DOHH2 (cell line): ENCODE data around the gene MB.

Experiments used
- H3F3A ChIP-seq: fragments of 200-600 bp; sonication (generic), shearing (Covaris generic); 2 replicates; pipeline ENCODE4 v1.6.0; 2016; ENCODE audit warnings: antibody characterized with exemption, mild to moderate bottlenecking; ENCODE audit not compliant: control insufficient read depth, insufficient read depth
- H3K27ac ChIP-seq: fragments of 200-600 bp; sonication (generic); 2 replicates; pipeline ENCODE4 v1.5.1; 2014; ENCODE audit warnings: low read depth, mild to moderate bottlenecking, low read length, moderate library complexity
- H3K27me3 ChIP-seq: fragments of 200-600 bp; sonication (generic); 2 replicates; pipeline ENCODE4 v1.6.1; 2014; ENCODE audit warnings: mild to moderate bottlenecking, low read length, mixed read lengths; ENCODE audit not compliant: control insufficient read depth
- H3K36me3 ChIP-seq: fragments of 200-600 bp; sonication (generic); 2 replicates; pipeline ENCODE4 v1.6.1; 2014; ENCODE audit warnings: mild to moderate bottlenecking, low read length, moderate library complexity, mixed read lengths; ENCODE audit not compliant: control insufficient read depth
- H3K4me1 ChIP-seq: fragments of 200-600 bp; sonication (generic); 2 replicates; pipeline ENCODE4 v1.6.1; 2014; ENCODE audit warnings: mild to moderate bottlenecking, low read length, mixed read lengths; ENCODE audit not compliant: control insufficient read depth
- H3K4me2 ChIP-seq: fragments of 200-600 bp; sonication (generic); 2 replicates; pipeline ENCODE4 v1.6.0; 2014; ENCODE audit warnings: mild to moderate bottlenecking, low read length, moderate library complexity
- H3K4me3 ChIP-seq: fragments of 200-600 bp; sonication (generic); 2 replicates; pipeline ENCODE4 v1.5.1; 2014; ENCODE audit warnings: mild to moderate bottlenecking, low read length, mixed read lengths
- H3K79me2 ChIP-seq: fragments of 200-600 bp; sonication (generic); 2 replicates; pipeline ENCODE4 v1.6.1; 2014; ENCODE audit warnings: mild to moderate bottlenecking, low read length, mixed read lengths; ENCODE audit not compliant: control insufficient read depth
- H3K9me2 ChIP-seq: fragments of 200-600 bp; sonication (generic); replicated peaks from 2 replicates; pipeline ENCODE4 v1.6.1; 2014; ENCODE audit warnings: mild to moderate bottlenecking, low read length, mixed read lengths; ENCODE audit not compliant: control insufficient read depth
- H3K9me3 ChIP-seq: fragments of 200-600 bp; sonication (generic); 2 replicates; pipeline ENCODE4 v1.6.1; 2014; ENCODE audit warnings: antibody characterized with exemption, low read length, mixed read lengths; ENCODE audit not compliant: control insufficient read depth, insufficient read depth
- H4K20me1 ChIP-seq: fragments of 200-600 bp; sonication (generic); 2 replicates; pipeline ENCODE4 v1.6.0; 2014; ENCODE audit warnings: low read depth, mild to moderate bottlenecking, antibody characterized with exemption, low read length, moderate library complexity; ENCODE audit not compliant: control insufficient read depth, insufficient read depth
- EZH2phosphoT487 ChIP-seq: fragments of 200-600 bp; sonication (generic); IDR thresholded peaks from 2 replicates; pipeline ENCODE4 v1.6.1; 2017; ENCODE audit warnings: borderline replicate concordance, mild to moderate bottlenecking, antibody characterized with exemption, low read length, moderate library complexity, mixed read lengths
- TF ChIP-seq, protein P1 (sequence below): fragments of 200-600 bp; sonication (generic); IDR thresholded peaks from one replicate; pipeline ENCODE4 v1.5.1; 2014; ENCODE audit warnings: antibody characterized with exemption, mild to moderate bottlenecking, low read depth, low read length; ENCODE audit not compliant: poor library complexity, severe bottlenecking

MB gene

DNA sequence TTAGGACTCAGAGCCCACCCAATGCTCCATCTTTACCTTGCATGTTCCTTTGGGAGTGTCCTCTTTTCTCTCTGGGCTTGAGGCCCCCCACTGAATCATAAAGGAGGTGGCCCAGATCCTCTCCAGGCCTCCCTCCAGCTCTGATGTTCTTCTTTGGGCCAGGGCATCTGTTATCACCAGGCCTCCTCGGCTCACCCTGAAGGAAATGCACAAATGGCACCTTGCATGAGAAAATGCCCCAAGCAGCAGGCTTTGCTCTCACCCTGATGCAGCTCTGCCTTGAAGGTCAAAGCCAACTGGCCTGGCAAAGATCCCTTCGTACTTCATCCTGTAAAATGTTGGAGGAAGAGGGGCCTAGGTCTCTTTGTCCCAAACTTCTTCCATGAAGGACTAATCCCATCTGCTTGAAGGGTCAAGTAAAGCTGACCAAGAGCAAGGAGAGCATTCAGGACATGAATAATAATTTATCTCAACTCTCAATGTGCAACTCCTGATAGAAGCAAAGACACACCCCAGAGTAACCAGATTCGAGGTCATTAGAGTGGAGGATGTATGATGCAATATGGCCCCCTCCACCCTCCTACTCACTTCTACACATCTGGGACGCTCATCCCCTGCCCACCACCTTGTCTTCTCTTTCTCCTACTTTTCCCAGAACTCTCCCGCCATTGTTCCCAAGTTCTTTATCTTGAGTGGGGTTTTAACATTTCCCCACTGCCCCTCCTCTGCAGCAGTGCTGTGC is 40.6 kb upstream of the MB start:
- H3K36me3 ChIP-seq, result peaks cover 72% of the 10 kb centered on the region
- no peaks in the 10 kb centered on the region for H3K9me2 ChIP-seq
- H3K27ac ChIP-seq, result no peak overlapping the region
- H3K4me2 ChIP-seq, result no peak overlapping the region
- no peaks in the 10 kb centered on the region for H4K20me1 ChIP-seq
- H3F3A ChIP-seq, result peaks cover 22% of the 10 kb centered on the region
- TF ChIP-seq EZH2phosphoT487, result no peak
- TF ChIP-seq, protein P1, sequence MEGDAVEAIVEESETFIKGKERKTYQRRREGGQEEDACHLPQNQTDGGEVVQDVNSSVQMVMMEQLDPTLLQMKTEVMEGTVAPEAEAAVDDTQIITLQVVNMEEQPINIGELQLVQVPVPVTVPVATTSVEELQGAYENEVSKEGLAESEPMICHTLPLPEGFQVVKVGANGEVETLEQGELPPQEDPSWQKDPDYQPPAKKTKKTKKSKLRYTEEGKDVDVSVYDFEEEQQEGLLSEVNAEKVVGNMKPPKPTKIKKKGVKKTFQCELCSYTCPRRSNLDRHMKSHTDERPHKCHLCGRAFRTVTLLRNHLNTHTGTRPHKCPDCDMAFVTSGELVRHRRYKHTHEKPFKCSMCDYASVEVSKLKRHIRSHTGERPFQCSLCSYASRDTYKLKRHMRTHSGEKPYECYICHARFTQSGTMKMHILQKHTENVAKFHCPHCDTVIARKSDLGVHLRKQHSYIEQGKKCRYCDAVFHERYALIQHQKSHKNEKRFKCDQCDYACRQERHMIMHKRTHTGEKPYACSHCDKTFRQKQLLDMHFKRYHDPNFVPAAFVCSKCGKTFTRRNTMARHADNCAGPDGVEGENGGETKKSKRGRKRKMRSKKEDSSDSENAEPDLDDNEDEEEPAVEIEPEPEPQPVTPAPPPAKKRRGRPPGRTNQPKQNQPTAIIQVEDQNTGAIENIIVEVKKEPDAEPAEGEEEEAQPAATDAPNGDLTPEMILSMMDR, result no peak
- no peaks in the 10 kb centered on the region for H3K27me3 ChIP-seq
- peaks cover 23% of the 10 kb centered on the region for H3K79me2 ChIP-seq
- H3K4me1 ChIP-seq, result peaks cover 51% of the 10 kb centered on the region
- H3K4me3 ChIP-seq, result no peak overlapping the region
- H3K9me3 ChIP-seq, result peaks cover 13% of the 10 kb centered on the region; the same call in 1 of the 2 replicates

DNA sequence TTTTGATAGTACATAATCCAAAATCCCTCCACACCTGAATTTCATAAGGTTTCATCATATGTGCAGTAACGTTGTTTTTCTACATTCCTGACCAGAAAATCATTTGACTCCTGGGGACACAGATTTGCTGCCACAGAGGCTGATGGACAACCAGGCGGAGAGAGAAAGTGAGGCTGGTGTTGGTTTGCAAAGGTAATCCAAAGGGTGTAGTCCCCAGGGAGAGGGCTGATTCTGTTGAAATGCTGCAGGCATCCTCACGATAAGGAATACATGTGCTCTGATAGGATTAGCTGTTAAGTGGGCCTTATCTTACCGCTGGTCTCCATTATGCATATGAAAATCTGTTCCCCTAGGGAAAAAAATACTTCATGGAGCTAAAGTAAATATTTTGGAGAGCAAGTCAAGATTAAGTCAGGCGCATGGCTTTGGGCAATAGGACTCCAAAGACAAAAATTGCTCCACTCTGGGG is 39.2 kb upstream of the MB start:
- Histone ChIP-seq H3K9me3 (peaks cover 13% of the 10 kb centered on the region; the same call in 1 of the 2 replicates), H3K79me2 (peaks cover 10% of the 10 kb centered on the region), H3K27me3 (no peaks in the 10 kb centered on the region), H3K4me3 (no peak overlapping the region), H4K20me1 (no peaks in the 10 kb centered on the region), H3K9me2 (no peaks in the 10 kb centered on the region), H3K4me1 (peaks cover 36% of the 10 kb centered on the region), H3K4me2 (no peak overlapping the region), H3F3A (peaks cover 13% of the 10 kb centered on the region), H3K27ac (no peak overlapping the region), H3K36me3 (peaks cover 58% of the 10 kb centered on the region)
- TF ChIP-seq, protein P1, result no peak
- no peak for TF ChIP-seq EZH2phosphoT487

DNA sequence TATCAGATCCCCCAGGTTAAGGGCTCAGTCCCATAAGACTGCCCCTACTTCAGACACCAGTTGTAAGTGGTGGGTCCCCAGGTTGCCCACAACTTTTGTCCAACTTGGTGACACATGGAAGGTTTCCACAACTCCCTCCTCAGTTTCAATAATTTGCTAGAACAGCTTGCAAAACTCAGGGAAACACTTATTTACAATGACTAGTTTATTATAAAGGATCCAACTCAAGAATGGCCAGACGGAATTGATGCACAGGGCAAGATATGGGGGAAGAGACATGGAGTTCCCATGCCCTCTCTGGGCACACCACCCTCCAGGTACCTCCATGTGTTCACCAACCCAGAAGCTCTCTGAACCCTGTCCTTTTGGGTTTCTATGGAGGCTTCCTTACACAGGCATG is 36.7 kb upstream of the MB start:
- Histone ChIP-seq H4K20me1 (no peaks in the 10 kb centered on the region), H3K4me3 (no peak overlapping the region), H3K9me3 (peaks cover 3% of the 10 kb centered on the region; the same call in 1 of the 2 replicates), H3K9me2 (no peaks in the 10 kb centered on the region), H3K27ac (no peak overlapping the region), H3K4me2 (no peak overlapping the region), H3K36me3 (peaks cover 42% of the 10 kb centered on the region), H3K27me3 (no peaks in the 10 kb centered on the region), H3K4me1 (peaks cover 34% of the 10 kb centered on the region), H3K79me2 (peaks cover 28% of the 10 kb centered on the region), H3F3A (no peaks in the 10 kb centered on the region)
- TF ChIP-seq, protein P1, result no peak
- no peak for TF ChIP-seq EZH2phosphoT487
